Gastrocnemius medialis (tissue), 4 donors: ENCODE measurements around the gene MKNK1. TPM values are rescaled to one million over a fixed set of nuclear protein-coding genes. Genes with fewer than 3 reads are reported as not detected.

ENCODE experiments used
- ATAC-seq, 2 donors: fragments of 150-250 bp; one replicate each; pipeline ENCODE4 v1.9.1; 2016
- DNase-seq, 2 donors: peaks; one replicate each; pipeline ENCODE4 v3.0.0-alpha.2; 2019
- H3K27ac ChIP-seq, 4 donors: fragments of 200-600 bp; sonication (generic); 1 replicate in 1 of 4; 2 replicates in 3 of 4; pipeline ENCODE4 v1.5.1; 2016 to 2018; ENCODE audit warnings: mild to moderate bottlenecking in 2 of 4, moderate library complexity in 1 of 4
- H3K27me3 ChIP-seq, 3 donors: fragments of 200-600 bp; sonication (generic) in 2 of 3; 1 replicate in 1 of 3; 2 replicates in 2 of 3; pipeline versions ENCODE4 v1.5.1 to v1.6.0; 2016 to 2019; ENCODE audit warnings: mild to moderate bottlenecking in 1 of 3, moderate library complexity in 1 of 3
- H3K36me3 ChIP-seq, 2 donors: fragments of 200-600 bp; sonication (generic) in 1 of 2; one replicate each; pipeline ENCODE4 v1.5.1; 2017 to 2018
- H3K4me1 ChIP-seq, 2 donors: fragments of 200-600 bp; sonication (generic) in 1 of 2; one replicate each; pipeline ENCODE4 v1.5.1; 2016 to 2017; ENCODE audit warnings: mild to moderate bottlenecking in 2 of 2
- H3K4me3 ChIP-seq, 4 donors: fragments of 200-600 bp; sonication (generic) in 3 of 4; 1 replicate in 1 of 4; 2 replicates in 3 of 4; pipeline ENCODE4 v1.5.1; 2016 to 2019; ENCODE audit warnings: mild to moderate bottlenecking in 2 of 4
- H3K9me3 ChIP-seq, 3 donors: fragments of 200-600 bp; sonication (generic) in 2 of 3; 1 replicate in 1 of 3; 2 replicates in 2 of 3; pipeline ENCODE4 v1.5.1; 2016 to 2019
- CTCF ChIP-seq, 5 experiments: fragments of 450-650 bp in 3 of 5; fragments of 200-600 bp in 2 of 5; sonication (generic) in 2 of 5; IDR thresholded peaks in 4 of 5; conservative IDR thresholded peaks in 1 of 5; 1 replicate in 4 of 5; 2 replicates in 1 of 5; pipeline ENCODE4 v1.5.1; 2016 to 2019; ENCODE audit warnings: antibody characterized with exemption in 5 of 5, mild to moderate bottlenecking in 3 of 5, moderate library complexity in 3 of 5
- POLR2A ChIP-seq, 2 donors: fragments of 450-650 bp; IDR thresholded peaks; one replicate each; pipeline ENCODE4 v1.6.1; 2017; ENCODE audit warnings: antibody characterized with exemption in 2 of 2, mild to moderate bottlenecking in 2 of 2, moderate library complexity in 2 of 2
- in situ Hi-C, 4 donors: fragments of 200-750 bp; cut with MboI; loops; one replicate each; pipeline versions ENCODE4 v1.15.0 to v1.8.0; 2017; ENCODE audit warnings: low sequenced_read_pairs in 4 of 4
- intact Hi-C: fragments of 100-400 bp; cut with DNase I; formaldehyde crosslinking; loops from one replicate; pipeline ENCODE4 v1.15.1; 2023; ENCODE audit warnings: low total_unique reads
- total RNA-seq, 4 donors: library from RNA; depleted of rRNA; stranded (reverse); fragments of >200 nt; gene quantifications; one replicate each; pipeline versions ENCODE4 v1.1.0 to v1.2.3, GENCODE V29; 2016

The MKNK1 gene
- total RNA-seq, 4 donors from 2014 or later, result 23.7 to 63.5 (median 43.4) TPM

- DNase-seq, result no peak
- Histone ChIP-seq H3K4me1 (no peaks in the 10 kb centered on the region), H3K27ac (no peak overlapping the region), H3K36me3 (peaks cover 0 to 65% of the 10 kb centered on the region in 2 donors), H3K4me3 (no peak overlapping the region), H3K9me3 (no peaks in the 10 kb centered on the region), H3K27me3 (no peaks in the 10 kb centered on the region)
- in situ Hi-C loops, result no loop called here
- TF ChIP-seq CTCF (IDR thresholded peaks at IDR 0.05 in 4 of 5, conservative IDR thresholded peaks at IDR 0.05 in 1 of 5), result no peak
- no peak for TF ChIP-seq POLR2A (IDR thresholded peaks at IDR 0.05)
- intact Hi-C loops, result no loop called here
- no peak for ATAC-seq
These were observed 45.7 kb upstream of the MKNK1 start for GRCh38 chr1:46649764-46650163.

GRCh38 chr1:46647611-46648010 is 43.5 kb upstream of the MKNK1 start:
- H3K4me3 ChIP-seq, result no peak overlapping the region
- H3K27me3 ChIP-seq, result no peaks in the 10 kb centered on the region
- H3K9me3 ChIP-seq, result no peaks in the 10 kb centered on the region
- H3K27ac ChIP-seq, result no peak overlapping the region
- intact Hi-C loops, result no loop called here
- DNase-seq, result no peak
- no peak for TF ChIP-seq CTCF (IDR thresholded peaks at IDR 0.05 in 4 of 5, conservative IDR thresholded peaks at IDR 0.05 in 1 of 5)
- no peak for TF ChIP-seq POLR2A (IDR thresholded peaks at IDR 0.05)
- ATAC-seq, result no peak
- in situ Hi-C loops, result no loop called here
- H3K4me1 ChIP-seq, result peaks cover 0 to 16% of the 10 kb centered on the region in 2 donors
- H3K36me3 ChIP-seq, result peaks cover 0 to 59% of the 10 kb centered on the region in 2 donors

GRCh38 chr1:46646844-46647243 is 42.8 kb upstream of the MKNK1 start:
- Histone ChIP-seq H3K4me1 (peaks cover 0 to 16% of the 10 kb centered on the region in 2 donors), H3K27me3 (no peaks in the 10 kb centered on the region), H3K27ac (no peak overlapping the region), H3K4me3 (no peak overlapping the region), H3K36me3 (peaks cover 0 to 58% of the 10 kb centered on the region in 2 donors), H3K9me3 (no peaks in the 10 kb centered on the region)
- TF ChIP-seq POLR2A (IDR thresholded peaks at IDR 0.05), result no peak
- no peak for TF ChIP-seq CTCF (IDR thresholded peaks at IDR 0.05 in 4 of 5, conservative IDR thresholded peaks at IDR 0.05 in 1 of 5)
- intact Hi-C loops (no loop called here), in situ Hi-C loops (no loop called here)
- ATAC-seq, result no peak
- no peak for DNase-seq

GRCh38 chr1:46646331-46646730 is 42.3 kb upstream of the MKNK1 start:
- in situ Hi-C loops, result no loop called here
- Histone ChIP-seq H3K4me1 (peaks cover 0 to 16% of the 10 kb centered on the region in 2 donors), H3K9me3 (no peaks in the 10 kb centered on the region), H3K36me3 (peaks cover 0 to 60% of the 10 kb centered on the region in 2 donors), H3K27me3 (no peaks in the 10 kb centered on the region), H3K27ac (no peak overlapping the region), H3K4me3 (no peak overlapping the region)
- TF ChIP-seq CTCF (IDR thresholded peaks at IDR 0.05 in 4 of 5, conservative IDR thresholded peaks at IDR 0.05 in 1 of 5) (no peak), POLR2A (IDR thresholded peaks at IDR 0.05) (no peak)
- intact Hi-C loops, result no loop called here
- DNase-seq, result no peak
- ATAC-seq, result no peak

GRCh38 chr1:46645815-46646214 is 41.7 kb upstream of the MKNK1 start:
- ATAC-seq (no peak), DNase-seq (no peak)
- intact Hi-C loops (no loop called here), in situ Hi-C loops (no loop called here)
- TF ChIP-seq POLR2A (IDR thresholded peaks at IDR 0.05), result no peak
- no peak for TF ChIP-seq CTCF (IDR thresholded peaks at IDR 0.05 in 4 of 5, conservative IDR thresholded peaks at IDR 0.05 in 1 of 5)
- no peak overlapping the region for H3K4me3 ChIP-seq
- H3K9me3 ChIP-seq, result no peaks in the 10 kb centered on the region
- H3K27me3 ChIP-seq, result no peaks in the 10 kb centered on the region
- H3K27ac ChIP-seq, result no peak overlapping the region
- peaks cover 0 to 16% of the 10 kb centered on the region in 2 donors for H3K4me1 ChIP-seq
- H3K36me3 ChIP-seq, result peaks cover 0 to 60% of the 10 kb centered on the region in 2 donors
